HepG2 (cell line): ENCODE data around the gene ZCCHC3. TPM values are rescaled to one million over a fixed set of nuclear protein-coding genes. Genes with fewer than 3 reads are reported as not detected.

Experiments
- ARHGAP35 ChIP-seq: sonication (generic); formaldehyde crosslinking; IDR thresholded peaks from 2 replicates; pipeline ENCODE4 v1.9.0; 2022; ENCODE audit warnings: mild to moderate bottlenecking, inconsistent platforms, moderate library complexity, missing genetic modification reagents, borderline replicate concordance
- CC2D1A ChIP-seq: sonication (generic); formaldehyde crosslinking; IDR thresholded peaks from 2 replicates; pipeline ENCODE4 v1.8.1; 2023; ENCODE audit warnings: mild to moderate bottlenecking, missing genetic modification reagents
- CCDC6 ChIP-seq: sonication (generic); formaldehyde crosslinking; IDR thresholded peaks from 2 replicates; pipeline ENCODE4 v1.8.1; 2022; ENCODE audit warnings: mild to moderate bottlenecking, missing genetic modification reagents, moderate library complexity
- ERF ChIP-seq: IDR thresholded peaks from 2 replicates; pipeline ENCODE4 v1.6.1; 2018; ENCODE audit warnings: missing biosample characterization, missing genetic modification reagents
- HOXA5 ChIP-seq: sonication (generic); formaldehyde crosslinking; IDR thresholded peaks from 2 replicates; pipeline ENCODE4 v1.4.0; 2020; ENCODE audit warnings: missing genetic modification reagents
- HOXA9 ChIP-seq: sonication (generic); formaldehyde crosslinking; IDR thresholded peaks from 2 replicates; pipeline ENCODE4 v1.8.1; 2022; ENCODE audit warnings: missing genetic modification reagents, mild to moderate bottlenecking, moderate library complexity, borderline replicate concordance
- NAIF1 ChIP-seq: sonication (generic); formaldehyde crosslinking; IDR thresholded peaks from 2 replicates; pipeline ENCODE4 v1.5.0; 2020; ENCODE audit warnings: mild to moderate bottlenecking, missing genetic modification reagents, borderline replicate concordance
- NCOA1 ChIP-seq: sonication (generic); formaldehyde crosslinking; IDR thresholded peaks from 2 replicates; pipeline ENCODE4 v1.9.0; 2021; ENCODE audit warnings: missing genetic modification reagents
- NCOA2 ChIP-seq: sonication (generic); formaldehyde crosslinking; IDR thresholded peaks from 2 replicates; pipeline ENCODE4 v1.8.0; 2022; ENCODE audit warnings: inconsistent platforms
- SMARCC2 ChIP-seq: fragments of 450-650 bp; IDR thresholded peaks from 2 replicates; pipeline ENCODE4 v1.6.1; 2017; ENCODE audit warnings: antibody characterized with exemption, mild to moderate bottlenecking
- ZMYM4 ChIP-seq: sonication (generic); formaldehyde crosslinking; IDR thresholded peaks from 2 replicates; pipeline ENCODE4 v1.8.1; 2023; ENCODE audit warnings: mild to moderate bottlenecking, missing genetic modification reagents
- ZNF10 ChIP-seq: sonication (generic); formaldehyde crosslinking; IDR thresholded peaks from 2 replicates; pipeline ENCODE4 v1.4.0; 2020; ENCODE audit warnings: mild to moderate bottlenecking, low read depth, missing genetic modification reagents, borderline replicate concordance
- ZNF230 ChIP-seq: sonication (generic); formaldehyde crosslinking; IDR thresholded peaks from 2 replicates; pipeline ENCODE4 v1.4.0; 2020; ENCODE audit warnings: mild to moderate bottlenecking, missing genetic modification reagents
- ZNF350 ChIP-seq: sonication (generic); formaldehyde crosslinking; IDR thresholded peaks from 2 replicates; pipeline ENCODE4 v1.4.0; 2020; ENCODE audit warnings: mild to moderate bottlenecking, low read depth, missing genetic modification reagents, borderline replicate concordance
- ZNF850 ChIP-seq: sonication (generic); formaldehyde crosslinking; conservative IDR thresholded peaks from 2 replicates; pipeline ENCODE4 v1.9.0; 2021; ENCODE audit warnings: mild to moderate bottlenecking, missing genetic modification reagents
- ZSCAN31 ChIP-seq: sonication (generic); formaldehyde crosslinking; IDR thresholded peaks from 2 replicates; pipeline ENCODE4 v1.5.0; 2020; ENCODE audit warnings: low read depth, mild to moderate bottlenecking, missing genetic modification reagents
- polyA plus RNA-seq, 8 experiments: library from polyadenylated mRNA; depleted of rRNA in 3 of 8; stranded (reverse) in 7 of 8; unstranded in 1 of 8; fragments of >200 nt; fragmentation: Illumina TruSeq in 4 of 8; extraction: Trizol in 4 of 8; gene quantifications; 2 replicates each; pipeline versions ENCODE4 v1.2.1 to v1.2.3, GENCODE V29; 2011 to 2016; ENCODE audit warnings: low read depth in 4 of 8, missing spikeins in 1 of 8, mixed read lengths in 1 of 8; ENCODE audit not compliant: insufficient read depth in 1 of 8
- total RNA-seq, 5 experiments: library from RNA; depleted of rRNA; stranded (reverse); fragments of >200 nt; fragmentation: Illumina TruSeq; extraction: Trizol; gene quantifications; 2 replicates each; pipeline ENCODE4 v1.2.3, GENCODE V29; 2016; ENCODE audit warnings: low read depth in 1 of 5
- TF ChIP-seq, protein P1 (sequence below): fragments of 450-650 bp; IDR thresholded peaks from 2 replicates; pipeline ENCODE4 v1.6.1; 2017
- TF ChIP-seq, protein P2 (sequence below): sonication (generic); formaldehyde crosslinking; IDR thresholded peaks from 2 replicates; pipeline ENCODE4 v1.4.0; 2020; ENCODE audit warnings: missing genetic modification reagents, borderline replicate concordance
- TF ChIP-seq, protein P3 (sequence below): sonication (generic); formaldehyde crosslinking; IDR thresholded peaks from 2 replicates; pipeline ENCODE4 v1.4.0; 2020; ENCODE audit warnings: missing genetic modification reagents
- TF ChIP-seq, protein P4 (sequence below): sonication (generic); formaldehyde crosslinking; IDR thresholded peaks from 2 replicates; pipeline ENCODE4 v1.4.0; 2020; ENCODE audit warnings: missing genetic modification reagents

Gene ZCCHC3
- total and polyA plus RNA-seq, 2 of the 13 experiments (the other 11 are each of a cell fraction or from before 2014, with no cell fraction given) = 46.6 to 63.0 TPM

DNA sequence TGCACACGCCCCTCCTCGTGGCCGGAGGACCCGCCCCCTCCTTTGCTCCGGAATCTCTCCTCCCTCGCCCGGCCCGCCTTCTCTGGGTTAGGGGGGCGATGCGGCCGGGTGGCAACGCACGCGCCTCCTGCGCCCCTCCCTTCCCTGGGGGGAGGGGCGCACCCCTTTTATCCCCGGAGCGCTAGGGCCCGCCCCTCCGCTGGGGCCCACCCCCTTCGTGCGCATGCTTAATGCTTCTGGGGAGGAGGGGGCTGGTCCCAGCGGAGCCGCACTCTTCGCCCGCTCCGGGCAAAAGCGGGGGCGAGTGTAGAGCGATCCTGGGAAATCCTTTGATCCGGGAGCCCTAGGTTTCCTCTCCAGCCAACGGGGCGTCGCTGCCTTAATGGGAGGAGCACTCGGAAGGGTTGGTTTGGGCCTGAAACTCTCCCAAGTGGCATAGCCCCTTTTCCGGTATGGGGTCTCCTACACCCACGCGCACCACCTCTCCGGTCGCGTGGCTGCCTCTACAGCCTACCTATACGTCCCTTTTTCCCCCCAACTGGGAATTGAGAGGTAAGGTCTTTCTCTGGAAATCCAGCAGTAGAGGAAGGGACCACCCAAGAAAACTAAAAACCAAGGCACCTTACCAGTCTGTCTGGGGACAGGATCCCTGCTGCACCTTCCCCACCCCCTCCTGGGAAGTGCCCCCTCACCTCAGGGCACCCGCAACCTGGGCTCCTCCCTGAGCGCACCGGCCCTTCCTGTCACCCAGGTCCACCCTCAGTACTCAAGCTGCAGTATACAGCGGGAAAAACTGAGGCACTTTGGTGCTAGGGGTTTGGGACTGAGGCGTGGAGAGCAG, 30.0 kb downstream of the ZCCHC3 start (continued):
- TF ChIP-seq ERF (CRISPR knock-in tag) (0 out of 2 replicates have a peak, but pooled peaks have one; percentile 26), ZSCAN31 (CRISPR knock-in tag) (no peak), NCOA2 (CRISPR knock-in tag) (no peak), HOXA5 (CRISPR knock-in tag) (peak; percentile 35; the same call in 1 of the 2 replicates), ZNF10 (CRISPR knock-in tag) (no peak), HOXA9 (CRISPR knock-in tag) (no peak), NAIF1 (CRISPR knock-in tag) (peak; percentile 83; the same call in 1 of the 2 replicates), ARHGAP35 (peak; percentile 58), ZNF350 (peak; percentile 97), CCDC6 (0 out of 2 replicates have a peak, but pooled peaks have one; percentile 78), NCOA1 (peak; percentile 64; the same call in 1 of the 2 replicates), SMARCC2 (no peak), ZNF850 (0 out of 2 replicates have a peak, but pooled peaks have one; percentile 6), ZMYM4 (peak; percentile 88), CC2D1A (0 out of 2 replicates have a peak, but pooled peaks have one; percentile 34), ZNF230 (CRISPR knock-in tag) (no peak; the same call in 1 of the 2 replicates)
- TF ChIP-seq, protein P1, sequence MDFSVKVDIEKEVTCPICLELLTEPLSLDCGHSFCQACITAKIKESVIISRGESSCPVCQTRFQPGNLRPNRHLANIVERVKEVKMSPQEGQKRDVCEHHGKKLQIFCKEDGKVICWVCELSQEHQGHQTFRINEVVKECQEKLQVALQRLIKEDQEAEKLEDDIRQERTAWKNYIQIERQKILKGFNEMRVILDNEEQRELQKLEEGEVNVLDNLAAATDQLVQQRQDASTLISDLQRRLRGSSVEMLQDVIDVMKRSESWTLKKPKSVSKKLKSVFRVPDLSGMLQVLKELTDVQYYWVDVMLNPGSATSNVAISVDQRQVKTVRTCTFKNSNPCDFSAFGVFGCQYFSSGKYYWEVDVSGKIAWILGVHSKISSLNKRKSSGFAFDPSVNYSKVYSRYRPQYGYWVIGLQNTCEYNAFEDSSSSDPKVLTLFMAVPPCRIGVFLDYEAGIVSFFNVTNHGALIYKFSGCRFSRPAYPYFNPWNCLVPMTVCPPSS = no peak
- TF ChIP-seq, protein P2, sequence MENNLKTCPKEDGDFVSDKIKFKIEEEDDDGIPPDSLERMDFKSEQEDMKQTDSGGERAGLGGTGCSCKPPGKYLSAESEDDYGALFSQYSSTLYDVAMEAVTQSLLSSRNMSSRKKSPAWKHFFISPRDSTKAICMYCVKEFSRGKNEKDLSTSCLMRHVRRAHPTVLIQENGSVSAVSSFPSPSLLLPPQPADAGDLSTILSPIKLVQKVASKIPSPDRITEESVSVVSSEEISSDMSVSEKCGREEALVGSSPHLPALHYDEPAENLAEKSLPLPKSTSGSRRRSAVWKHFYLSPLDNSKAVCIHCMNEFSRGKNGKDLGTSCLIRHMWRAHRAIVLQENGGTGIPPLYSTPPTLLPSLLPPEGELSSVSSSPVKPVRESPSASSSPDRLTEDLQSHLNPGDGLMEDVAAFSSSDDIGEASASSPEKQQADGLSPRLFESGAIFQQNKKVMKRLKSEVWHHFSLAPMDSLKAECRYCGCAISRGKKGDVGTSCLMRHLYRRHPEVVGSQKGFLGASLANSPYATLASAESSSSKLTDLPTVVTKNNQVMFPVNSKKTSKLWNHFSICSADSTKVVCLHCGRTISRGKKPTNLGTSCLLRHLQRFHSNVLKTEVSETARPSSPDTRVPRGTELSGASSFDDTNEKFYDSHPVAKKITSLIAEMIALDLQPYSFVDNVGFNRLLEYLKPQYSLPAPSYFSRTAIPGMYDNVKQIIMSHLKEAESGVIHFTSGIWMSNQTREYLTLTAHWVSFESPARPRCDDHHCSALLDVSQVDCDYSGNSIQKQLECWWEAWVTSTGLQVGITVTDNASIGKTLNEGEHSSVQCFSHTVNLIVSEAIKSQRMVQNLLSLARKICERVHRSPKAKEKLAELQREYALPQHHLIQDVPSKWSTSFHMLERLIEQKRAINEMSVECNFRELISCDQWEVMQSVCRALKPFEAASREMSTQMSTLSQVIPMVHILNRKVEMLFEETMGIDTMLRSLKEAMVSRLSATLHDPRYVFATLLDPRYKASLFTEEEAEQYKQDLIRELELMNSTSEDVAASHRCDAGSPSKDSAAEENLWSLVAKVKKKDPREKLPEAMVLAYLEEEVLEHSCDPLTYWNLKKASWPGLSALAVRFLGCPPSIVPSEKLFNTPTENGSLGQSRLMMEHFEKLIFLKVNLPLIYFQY = peak; percentile 37; the same call in 1 of the 2 replicates
- TF ChIP-seq, protein P3, sequence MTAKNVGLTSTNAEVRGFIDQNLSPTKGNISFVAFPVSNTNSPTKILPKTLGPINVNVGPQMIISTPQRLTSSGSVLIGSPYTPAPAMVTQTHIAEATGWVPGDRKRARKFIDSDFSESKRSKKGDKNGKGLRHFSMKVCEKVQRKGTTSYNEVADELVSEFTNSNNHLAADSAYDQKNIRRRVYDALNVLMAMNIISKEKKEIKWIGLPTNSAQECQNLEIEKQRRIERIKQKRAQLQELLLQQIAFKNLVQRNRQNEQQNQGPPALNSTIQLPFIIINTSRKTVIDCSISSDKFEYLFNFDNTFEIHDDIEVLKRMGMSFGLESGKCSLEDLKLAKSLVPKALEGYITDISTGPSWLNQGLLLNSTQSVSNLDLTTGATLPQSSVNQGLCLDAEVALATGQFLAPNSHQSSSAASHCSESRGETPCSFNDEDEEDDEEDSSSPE (CRISPR knock-in tag) = peak; percentile 83
- TF ChIP-seq, protein P4, sequence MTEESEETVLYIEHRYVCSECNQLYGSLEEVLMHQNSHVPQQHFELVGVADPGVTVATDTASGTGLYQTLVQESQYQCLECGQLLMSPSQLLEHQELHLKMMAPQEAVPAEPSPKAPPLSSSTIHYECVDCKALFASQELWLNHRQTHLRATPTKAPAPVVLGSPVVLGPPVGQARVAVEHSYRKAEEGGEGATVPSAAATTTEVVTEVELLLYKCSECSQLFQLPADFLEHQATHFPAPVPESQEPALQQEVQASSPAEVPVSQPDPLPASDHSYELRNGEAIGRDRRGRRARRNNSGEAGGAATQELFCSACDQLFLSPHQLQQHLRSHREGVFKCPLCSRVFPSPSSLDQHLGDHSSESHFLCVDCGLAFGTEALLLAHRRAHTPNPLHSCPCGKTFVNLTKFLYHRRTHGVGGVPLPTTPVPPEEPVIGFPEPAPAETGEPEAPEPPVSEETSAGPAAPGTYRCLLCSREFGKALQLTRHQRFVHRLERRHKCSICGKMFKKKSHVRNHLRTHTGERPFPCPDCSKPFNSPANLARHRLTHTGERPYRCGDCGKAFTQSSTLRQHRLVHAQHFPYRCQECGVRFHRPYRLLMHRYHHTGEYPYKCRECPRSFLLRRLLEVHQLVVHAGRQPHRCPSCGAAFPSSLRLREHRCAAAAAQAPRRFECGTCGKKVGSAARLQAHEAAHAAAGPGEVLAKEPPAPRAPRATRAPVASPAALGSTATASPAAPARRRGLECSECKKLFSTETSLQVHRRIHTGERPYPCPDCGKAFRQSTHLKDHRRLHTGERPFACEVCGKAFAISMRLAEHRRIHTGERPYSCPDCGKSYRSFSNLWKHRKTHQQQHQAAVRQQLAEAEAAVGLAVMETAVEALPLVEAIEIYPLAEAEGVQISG (CRISPR knock-in tag) = no peak; the same call in 1 of the 2 replicates
